MCF 10A (cell line): ENCODE measurements around the gene MIEF1. TPM values are rescaled to one million over a fixed set of nuclear protein-coding genes. Genes with fewer than 3 reads are reported as not detected.

Experiments
- BruUV-seq: library from RNA; stranded (reverse); fragments of 400-500 nt; replicated peaks from 2 replicates; lab custom pipeline; 2021; lab: Mats Ljungman, UMichigan
- CTCF ChIA-PET: fragments of 300-600 bp; sonication (Branson Sonifier 250); formaldehyde crosslinking; extraction: SDS; loops from one replicate; lab custom pipeline; 2021; ENCODE audit warnings: antibody characterized with exemption, inconsistent platforms; lab: Yijun Ruan, JAX
- POLR2A ChIA-PET: fragments of 300-600, 350-650 bp; sonication (Branson Sonifier 250); formaldehyde crosslinking; extraction: SDS; loops from one replicate; lab custom pipeline; 2020; ENCODE audit warnings: antibody characterized with exemption, inconsistent platforms; lab: Yijun Ruan, JAX
- DNase-seq: peaks from one replicate; pipeline ENCODE4 v3.0.0-alpha.2; 2018; ENCODE audit not compliant: unreplicated experiment
- H3K27ac Mint-ChIP-seq: one replicate; pipeline ENCODE4 v1.8.0; 2022; ENCODE audit warnings: mild to moderate bottlenecking, low read depth, mixed read lengths; ENCODE audit not compliant: unreplicated experiment
- H3K27me3 Mint-ChIP-seq: one replicate; pipeline ENCODE4 v1.8.0; 2022; ENCODE audit warnings: mixed read lengths; ENCODE audit not compliant: insufficient read depth, unreplicated experiment
- H3K36me3 Mint-ChIP-seq: one replicate; pipeline ENCODE4 v1.8.0; 2022; ENCODE audit warnings: mild to moderate bottlenecking, moderate library complexity, mixed read lengths; ENCODE audit not compliant: insufficient read depth, unreplicated experiment
- H3K4me1 Mint-ChIP-seq: one replicate; pipeline ENCODE4 v1.8.0; 2022; ENCODE audit warnings: mixed read lengths; ENCODE audit not compliant: insufficient read depth, unreplicated experiment
- H3K4me3 Mint-ChIP-seq: one replicate; pipeline ENCODE4 v1.8.0; 2022; ENCODE audit warnings: mild to moderate bottlenecking, moderate library complexity, mixed read lengths; ENCODE audit not compliant: unreplicated experiment
- H3K9me3 Mint-ChIP-seq: one replicate; pipeline ENCODE4 v1.8.0; 2022; ENCODE audit warnings: mixed read lengths; ENCODE audit not compliant: unreplicated experiment
- intact Hi-C: fragments of 100-400 bp; cut with micrococcal nuclease; formaldehyde crosslinking; loops from 2 replicates; pipeline ENCODE4 v1.14.1; 2022
- total RNA-seq: library from RNA; stranded (reverse); gene quantifications from 2 replicates; pipeline ENCODE4 v1.2.3, GENCODE V29; 2022
- TF ChIP-seq, protein P1 (sequence below): fragments of 200-600 bp; IDR thresholded peaks from one replicate; pipeline ENCODE4 v1.8.0; 2022; ENCODE audit warnings: antibody characterized with exemption, mild to moderate bottlenecking; ENCODE audit not compliant: unreplicated experiment

The MIEF1 gene
- total RNA-seq, 1 experiment from 2014 or later: 40.2 TPM

DNA sequence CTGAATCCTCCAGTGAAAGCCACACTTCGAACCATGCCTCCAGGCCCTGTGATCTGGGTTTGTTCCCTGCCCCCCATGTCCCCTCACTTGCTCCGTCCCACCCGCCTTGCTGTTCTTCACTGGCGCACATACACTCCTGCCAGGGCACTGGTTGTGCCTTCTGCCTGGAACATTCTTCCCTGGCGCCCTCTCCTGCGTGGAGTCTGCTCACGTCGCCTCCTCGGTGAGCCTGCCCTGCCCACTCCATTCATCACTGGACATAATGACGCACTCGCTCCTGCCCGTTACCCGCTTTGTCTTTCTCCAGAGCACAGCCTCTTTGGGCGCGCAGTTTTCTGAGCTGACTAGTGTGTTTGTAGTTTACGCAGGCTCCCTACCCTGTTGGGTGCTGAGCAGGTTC, 21.0 kb upstream of the MIEF1 start:
- CTCF ChIA-PET: interaction anchor here (0.5 kb wide), 1 partner anchor 10 kb away, joined by 3 read pairs; no protein-coding TSS in a partner anchor
- Mint-ChIP-seq H3K4me3 (no peak overlapping the region), H3K36me3 (no peaks in the 10 kb centered on the region), H3K9me3 (no peaks in the 10 kb centered on the region), H3K27me3 (no peaks in the 10 kb centered on the region), H3K4me1 (no peaks in the 10 kb centered on the region), H3K27ac (no peak overlapping the region)
- DNase-seq: no peak
- intact Hi-C loops: no loop called here
- BruUV-seq: no TSS peak
- TF ChIP-seq, protein P1, sequence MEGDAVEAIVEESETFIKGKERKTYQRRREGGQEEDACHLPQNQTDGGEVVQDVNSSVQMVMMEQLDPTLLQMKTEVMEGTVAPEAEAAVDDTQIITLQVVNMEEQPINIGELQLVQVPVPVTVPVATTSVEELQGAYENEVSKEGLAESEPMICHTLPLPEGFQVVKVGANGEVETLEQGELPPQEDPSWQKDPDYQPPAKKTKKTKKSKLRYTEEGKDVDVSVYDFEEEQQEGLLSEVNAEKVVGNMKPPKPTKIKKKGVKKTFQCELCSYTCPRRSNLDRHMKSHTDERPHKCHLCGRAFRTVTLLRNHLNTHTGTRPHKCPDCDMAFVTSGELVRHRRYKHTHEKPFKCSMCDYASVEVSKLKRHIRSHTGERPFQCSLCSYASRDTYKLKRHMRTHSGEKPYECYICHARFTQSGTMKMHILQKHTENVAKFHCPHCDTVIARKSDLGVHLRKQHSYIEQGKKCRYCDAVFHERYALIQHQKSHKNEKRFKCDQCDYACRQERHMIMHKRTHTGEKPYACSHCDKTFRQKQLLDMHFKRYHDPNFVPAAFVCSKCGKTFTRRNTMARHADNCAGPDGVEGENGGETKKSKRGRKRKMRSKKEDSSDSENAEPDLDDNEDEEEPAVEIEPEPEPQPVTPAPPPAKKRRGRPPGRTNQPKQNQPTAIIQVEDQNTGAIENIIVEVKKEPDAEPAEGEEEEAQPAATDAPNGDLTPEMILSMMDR: no peak
- POLR2A ChIA-PET: no interaction called here

GRCh38 chr22:39481595-39481994, 20.5 kb upstream of the MIEF1 start:
- CTCF ChIA-PET: interaction anchor here (0.5 kb wide), 1 partner anchor 10 kb away, joined by 3 read pairs; no protein-coding TSS in a partner anchor
- no peak for DNase-seq
- intact Hi-C loops: no loop called here

GRCh38 chr22:39482768-39483167, 19.3 kb upstream of the MIEF1 start:
- TF ChIP-seq, protein P1: no peak
- Mint-ChIP-seq H3K4me1 (no peaks in the 10 kb centered on the region), H3K27me3 (no peaks in the 10 kb centered on the region), H3K36me3 (no peaks in the 10 kb centered on the region), H3K4me3 (no peak overlapping the region), H3K27ac (no peak overlapping the region), H3K9me3 (no peaks in the 10 kb centered on the region)
- no TSS peak for BruUV-seq
- ChIA-PET POLR2A (interaction anchor here (0.6 to 2.3 kb wide), 3 partner anchors 37 to 1469 kb away, joined by 3 to 8 read pairs (median 3); partner anchors contain the start of genes ATF4 and TAB1), CTCF (interaction anchor here (0.6 kb wide), 2 partner anchors 58 to 636 kb away, joined by 3 to 4 read pairs; no protein-coding TSS in a partner anchor)
- DNase-seq: no peak
- intact Hi-C loops: no loop called here

More at GRCh38 chr22:39481595-39481994, 20.5 kb upstream of the MIEF1 start:
- H3K27ac Mint-ChIP-seq: no peak overlapping the region
- no peaks in the 10 kb centered on the region for H3K27me3 Mint-ChIP-seq
- TF ChIP-seq, protein P1: no peak
- H3K36me3 Mint-ChIP-seq: no peaks in the 10 kb centered on the region
- no peaks in the 10 kb centered on the region for H3K4me1 Mint-ChIP-seq
- no peaks in the 10 kb centered on the region for H3K9me3 Mint-ChIP-seq
- no TSS peak for BruUV-seq
- POLR2A ChIA-PET: interaction anchor here (2.3 kb wide), 1 partner anchor 38 kb away, joined by 8 read pairs; the partner anchor contains the start of gene ATF4
- no peak overlapping the region for H3K4me3 Mint-ChIP-seq

DNA sequence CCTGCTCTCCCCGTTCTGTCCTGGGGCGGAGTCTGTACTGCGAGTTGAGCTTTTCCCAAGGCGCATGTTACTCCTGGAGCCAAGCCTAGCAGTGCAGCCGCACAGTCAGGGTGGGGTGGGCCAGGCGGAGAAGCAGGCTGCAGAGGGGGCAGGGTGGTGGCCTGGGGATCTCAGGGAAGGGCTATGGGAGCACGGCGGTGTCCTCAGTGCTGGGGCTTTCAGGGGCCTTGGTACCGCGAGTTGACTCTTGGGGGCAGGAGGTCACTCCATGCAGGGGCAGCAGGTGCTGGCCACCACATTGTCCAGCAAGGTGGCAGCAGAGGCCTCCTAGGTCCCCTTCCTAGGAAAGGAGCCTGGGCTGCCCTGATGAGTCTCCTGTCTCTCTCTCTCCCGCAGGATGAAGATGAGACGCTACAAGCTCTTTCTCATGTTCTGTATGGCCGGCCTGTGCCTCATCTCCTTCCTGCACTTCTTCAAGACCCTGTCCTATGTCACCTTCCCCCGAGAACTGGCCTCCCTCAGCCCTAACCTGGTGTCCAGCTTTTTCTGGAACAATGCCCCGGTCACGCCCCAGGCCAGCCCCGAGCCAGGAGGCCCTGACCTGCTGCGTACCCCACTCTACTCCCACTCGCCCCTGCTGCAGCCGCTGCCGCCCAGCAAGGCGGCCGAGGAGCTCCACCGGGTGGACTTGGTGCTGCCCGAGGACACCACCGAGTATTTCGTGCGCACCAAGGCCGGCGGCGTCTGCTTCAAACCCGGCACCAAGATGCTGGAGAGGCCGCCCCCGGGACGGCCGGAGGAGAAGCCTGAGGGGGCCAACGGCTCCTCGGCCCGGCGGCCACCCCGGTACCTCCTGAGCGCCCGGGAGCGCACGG, 14.9 kb upstream of the MIEF1 start:
- TF ChIP-seq, protein P1: no peak
- H3K4me3 Mint-ChIP-seq: no peak overlapping the region
- no TSS peak for BruUV-seq
- ChIA-PET CTCF (no interaction called here), POLR2A (no interaction called here)
- no peaks in the 10 kb centered on the region for H3K9me3 Mint-ChIP-seq
- H3K36me3 Mint-ChIP-seq: no peaks in the 10 kb centered on the region
- H3K27me3 Mint-ChIP-seq: no peaks in the 10 kb centered on the region
- intact Hi-C loops: no loop called here
- DNase-seq: no peak
- no peaks in the 10 kb centered on the region for H3K4me1 Mint-ChIP-seq
- no peak overlapping the region for H3K27ac Mint-ChIP-seq
